ENCODE data around the gene HNRNPH1. TPM values are rescaled to one million over a fixed set of nuclear protein-coding genes. Genes with fewer than 3 reads are reported as not detected.

The HNRNPH1 gene
- total RNA-seq, 2 donors from 2014 or later = 235 to 273 TPM

DNA sequence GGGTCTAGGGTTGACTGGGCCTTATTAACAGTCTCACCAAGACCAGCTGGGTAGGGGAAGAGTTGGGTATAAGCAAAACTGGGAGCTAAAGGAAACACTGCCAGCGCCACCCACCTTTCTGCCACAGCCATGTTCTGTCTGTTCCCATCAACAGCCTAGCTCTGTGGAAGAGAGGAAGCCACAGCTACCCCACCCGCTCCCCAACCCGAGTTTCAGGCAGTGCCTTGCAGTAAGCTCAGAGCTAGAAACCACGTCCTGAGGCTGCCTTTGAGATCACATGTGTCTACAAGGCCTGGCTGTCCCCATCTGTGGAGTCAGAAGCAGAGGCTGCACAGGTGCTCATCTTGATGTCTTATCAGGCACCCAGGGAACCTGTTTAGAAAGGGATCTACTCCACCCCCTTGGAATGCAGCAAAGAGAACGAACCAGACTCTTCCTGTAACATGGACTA lies 15.3 kb downstream of the HNRNPH1 start:
- intact Hi-C loops (cut with DNase I) = no loop called here
- ATAC-seq (peak in 1 of 2 donors; percentile 1), DNase-seq (no peak)

DNA sequence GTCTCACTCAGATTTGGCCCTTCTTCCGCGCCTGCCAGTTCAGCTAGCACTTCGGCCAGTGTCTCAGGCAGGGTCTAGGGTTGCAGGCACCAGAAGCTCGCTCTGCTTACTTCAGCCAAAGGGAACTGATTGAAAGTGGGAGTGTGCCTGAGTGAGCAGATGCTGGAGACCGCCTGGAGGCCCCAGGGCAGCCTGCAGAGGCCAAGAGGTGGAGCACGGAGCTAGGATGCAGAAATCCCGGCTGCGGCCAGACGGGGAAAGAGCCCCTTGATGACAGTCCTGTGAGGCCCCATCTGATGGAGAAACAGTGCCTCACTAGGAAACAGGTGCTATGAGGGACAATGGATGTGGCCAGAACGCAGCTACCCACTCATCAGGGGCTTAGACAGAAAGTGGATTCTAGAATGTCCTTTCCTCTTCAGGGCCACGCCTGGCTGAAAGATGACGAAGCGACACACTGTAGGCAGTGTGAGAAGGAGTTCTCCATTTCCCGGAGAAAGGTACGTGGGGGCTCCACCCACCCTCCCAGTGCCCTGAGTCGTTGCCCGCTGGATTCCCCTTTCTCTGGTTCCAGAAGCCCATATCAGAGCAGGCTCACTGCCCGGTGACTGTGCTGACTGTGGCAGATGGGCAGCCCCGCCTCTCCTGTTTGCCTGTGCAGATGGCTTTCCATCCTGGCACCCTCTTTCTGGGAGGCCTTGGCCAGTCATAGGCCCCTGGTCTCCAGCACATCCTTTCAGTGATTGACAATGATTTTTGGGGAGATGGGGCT lies 16.1 kb downstream of the HNRNPH1 start:
- peak; percentile 32 to 62 for ATAC-seq
- intact Hi-C loops (cut with DNase I) = no loop called here
- peak; percentile 65 for DNase-seq

DNA sequence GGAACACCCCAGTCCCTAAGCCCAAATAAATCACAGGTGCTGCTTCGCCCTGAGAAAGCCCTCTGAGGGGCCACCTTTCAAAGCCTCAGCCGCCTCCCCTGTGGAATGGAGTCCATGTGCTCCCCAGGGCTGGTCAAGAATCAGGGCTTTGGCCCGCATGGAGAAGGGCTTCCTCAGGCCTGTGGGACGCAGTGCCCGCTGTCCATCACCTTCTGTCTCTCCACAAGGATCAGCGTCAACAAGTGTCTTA lies 16.6 kb downstream of the HNRNPH1 start:
- intact Hi-C loops (cut with DNase I) = no loop called here
- DNase-seq (no peak), ATAC-seq (no peak)

GRCh38 chr5:179606071-179606909 lies 17.2 kb downstream of the HNRNPH1 start:
- DNase-seq (no peak), ATAC-seq (no peak)
- intact Hi-C loops (cut with DNase I) = no loop called here

DNA sequence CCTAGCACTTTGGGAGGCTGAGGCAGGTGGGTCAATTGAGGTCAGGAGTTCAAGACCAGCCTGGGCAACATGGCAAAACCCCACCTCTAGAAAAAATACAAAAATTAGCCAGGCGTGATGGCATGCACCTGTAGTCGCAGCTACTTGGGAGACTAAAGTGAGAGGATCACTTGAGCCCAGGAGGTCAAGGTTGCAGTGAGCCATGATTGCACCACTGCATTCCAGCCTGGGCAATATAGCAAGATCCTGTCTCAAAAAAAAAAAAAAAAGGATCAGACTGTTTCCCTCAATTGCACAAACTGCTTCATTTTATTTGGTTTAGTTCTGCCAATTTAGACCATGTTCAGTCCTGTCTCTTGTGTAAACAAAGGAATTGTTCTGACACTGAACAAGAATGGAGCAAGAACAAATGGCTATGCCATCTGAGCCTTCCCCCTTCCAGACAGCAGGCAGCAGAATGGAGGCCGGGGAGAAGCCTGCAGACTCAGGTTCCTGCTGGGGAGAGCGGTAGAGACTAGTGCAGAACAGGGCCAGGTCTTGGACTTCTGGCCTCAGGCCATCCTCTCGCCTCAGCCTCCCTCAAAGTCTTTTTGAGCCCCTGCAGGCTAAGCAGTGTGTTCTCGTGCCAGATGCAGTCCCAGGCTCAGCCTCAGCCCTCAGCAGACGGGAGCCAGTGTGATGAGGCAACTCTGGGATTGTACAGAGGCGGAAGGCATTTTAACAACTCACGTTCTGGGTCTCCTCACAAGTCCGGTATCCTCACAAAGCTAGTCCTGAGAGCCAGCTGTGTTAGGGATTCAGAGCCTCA lies 18.2 kb downstream of the HNRNPH1 start:
- intact Hi-C loops (cut with DNase I) = no loop called here
- ATAC-seq (peak in 1 of 2 donors; percentile 20), DNase-seq (no peak)

GRCh38 chr5:179603308-179603707 lies 20.2 kb downstream of the HNRNPH1 start:
- DNase-seq (no peak), ATAC-seq (no peak)
- intact Hi-C loops (cut with DNase I) = no loop called here

DNA sequence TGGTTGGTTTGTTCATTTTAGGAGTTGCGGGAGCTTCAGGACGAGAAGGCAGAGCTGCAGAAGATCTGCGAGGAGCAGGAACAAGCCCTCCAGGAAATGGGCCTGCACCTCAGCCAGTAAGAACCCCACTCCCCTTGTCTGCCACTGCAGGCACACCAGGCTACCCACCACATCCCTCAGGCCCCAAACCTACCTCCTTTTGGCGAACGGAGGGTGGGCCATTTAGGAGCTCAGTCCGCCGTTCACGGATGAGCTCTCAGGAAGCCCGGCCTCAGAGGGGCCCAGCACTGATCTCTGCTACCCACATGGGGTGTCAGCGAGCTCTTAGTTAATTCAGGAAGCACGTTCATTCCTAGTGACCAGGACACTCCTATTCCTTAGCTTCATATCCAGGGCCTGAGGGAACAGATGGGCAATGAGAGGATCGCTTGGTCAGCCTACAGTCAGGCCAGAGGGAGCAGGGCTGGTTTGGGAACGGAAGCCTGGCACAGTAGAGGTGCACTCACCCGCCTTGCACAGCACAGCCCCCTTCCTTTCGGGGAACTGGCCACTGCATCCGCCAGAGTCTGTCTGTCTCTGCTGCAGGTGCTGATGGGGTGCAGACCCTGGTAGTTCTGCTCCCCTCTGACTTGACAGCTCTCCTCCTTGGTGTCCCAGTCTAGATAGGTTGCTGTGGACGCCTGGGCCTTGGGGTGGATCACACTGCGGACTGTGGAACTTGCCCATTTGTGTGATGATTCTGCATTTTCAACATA lies 21.4 kb downstream of the HNRNPH1 start:
- intact Hi-C loops (cut with DNase I) = no loop called here
- no peak for ATAC-seq
- DNase-seq = no peak

- ATAC-seq = peak in 1 of 2 donors; percentile 13
- intact Hi-C loops (cut with DNase I) = no loop called here
- no peak for DNase-seq
These were observed 23.5 kb downstream of the HNRNPH1 start for GRCh38 chr5:179599973-179600372.

DNA sequence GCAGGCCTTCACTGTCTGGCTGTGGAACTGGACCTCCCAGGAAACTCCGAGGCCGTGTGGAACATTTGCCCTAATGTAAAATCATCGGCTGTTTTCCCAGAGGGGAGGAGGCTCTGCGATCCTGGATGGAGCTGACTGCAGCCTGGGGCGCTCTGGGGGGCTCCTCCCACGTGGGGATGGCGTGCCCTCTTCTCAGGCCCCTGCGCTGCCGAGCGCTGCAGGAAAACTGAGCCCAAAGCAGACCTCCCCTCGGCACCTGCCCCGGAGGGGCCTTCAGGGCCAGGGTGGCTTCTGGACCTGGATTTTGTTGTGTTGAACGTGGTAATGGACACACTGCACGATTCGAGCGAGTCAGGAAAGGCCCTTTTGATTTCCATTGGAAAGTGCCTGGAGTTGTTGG lies 23.9 kb downstream of the HNRNPH1 start:
- intact Hi-C loops (cut with DNase I) = no loop called here
- ATAC-seq = no peak
- no peak for DNase-seq

- no peak for ATAC-seq
- no peak for DNase-seq
- intact Hi-C loops (cut with DNase I) = no loop called here
These were observed 24.4 kb downstream of the HNRNPH1 start for GRCh38 chr5:179599100-179599499.

GRCh38 chr5:179596421-179596820 lies 27.1 kb downstream of the HNRNPH1 start:
- intact Hi-C loops (cut with DNase I) = no loop called here
- ATAC-seq (peak in 1 of 2 donors; percentile 4), DNase-seq (no peak)

GRCh38 chr5:179595916-179596315 lies 27.6 kb downstream of the HNRNPH1 start:
- DNase-seq (no peak), ATAC-seq (no peak)
- intact Hi-C loops (cut with DNase I) = no loop called here

DNA sequence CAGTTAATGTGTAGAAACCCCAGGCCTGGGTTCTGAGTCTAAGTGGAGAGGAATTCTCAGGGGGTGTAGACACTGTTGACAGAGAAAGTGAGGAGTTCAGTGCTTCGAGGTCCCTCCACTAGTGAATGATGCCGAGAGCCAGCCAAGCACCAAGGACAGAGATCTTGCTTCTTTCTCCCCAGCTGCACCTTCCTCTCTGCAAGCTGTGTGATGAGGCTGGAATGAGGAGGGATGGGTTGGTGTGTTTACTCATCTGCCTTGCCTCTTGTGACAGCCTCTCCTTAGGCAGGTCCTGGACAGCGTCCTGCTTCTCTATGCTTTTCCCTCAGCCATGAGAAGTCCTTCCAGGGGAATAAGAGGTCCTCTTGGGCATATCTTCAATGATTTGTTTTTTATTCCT lies 35.3 kb downstream of the HNRNPH1 start:
- intact Hi-C loops (cut with DNase I) = no loop called here
- ATAC-seq (no peak), DNase-seq (no peak)

DNA sequence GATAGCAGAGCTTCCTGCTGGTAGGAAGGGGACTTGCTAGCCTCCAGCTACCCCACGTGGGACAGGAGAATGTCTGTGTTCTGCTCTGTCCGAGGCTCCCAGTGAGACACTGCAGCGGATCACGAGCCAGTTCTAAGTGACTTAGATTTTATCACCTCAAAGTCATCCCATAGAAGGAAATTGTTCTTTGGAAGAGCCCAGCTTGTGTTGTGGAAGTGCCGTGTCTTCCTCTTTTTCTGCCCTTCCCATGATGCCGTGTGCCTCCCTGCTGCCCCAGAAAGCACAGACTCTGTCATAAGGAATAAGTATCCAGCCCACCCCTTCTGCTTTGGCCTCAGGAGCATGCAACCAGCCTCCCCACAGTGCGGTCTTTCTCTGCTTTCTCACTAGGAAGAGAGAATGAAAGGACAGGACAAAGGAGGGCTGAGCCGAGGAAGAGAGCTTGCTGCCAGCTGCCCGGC lies 37.5 kb downstream of the HNRNPH1 start:
- DNase-seq (no peak), ATAC-seq (peak in 1 of 2 donors; percentile 23)
- intact Hi-C loops (cut with DNase I) = no loop called here

GRCh38 chr5:179577286-179577960 lies 46.0 kb downstream of the HNRNPH1 start:
- intact Hi-C loops (cut with DNase I) = no loop called here
- ATAC-seq (no peak), DNase-seq (no peak)

DNA sequence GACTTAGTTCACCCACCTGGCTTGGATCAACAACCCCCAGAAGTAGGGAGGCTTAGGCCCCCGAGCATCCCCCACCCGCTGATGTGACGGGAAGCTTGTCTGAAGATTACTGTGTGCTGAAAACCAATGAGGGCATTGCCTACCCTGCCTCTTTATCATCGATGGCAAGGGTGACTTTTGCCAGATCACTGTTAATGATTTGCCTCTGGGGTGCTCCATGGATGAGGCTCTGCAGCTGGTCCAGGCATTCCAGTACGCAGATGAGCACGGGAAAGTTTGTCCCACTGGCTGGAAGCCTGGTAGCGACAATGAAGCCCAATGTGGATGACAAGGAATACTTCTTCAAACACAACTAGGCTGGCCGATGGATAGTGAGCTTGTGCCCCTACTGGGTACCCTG lies 51.1 kb downstream of the HNRNPH1 start:
- no peak for ATAC-seq
- no peak for DNase-seq

GRCh38 chr5:179568721-179569120 lies 54.8 kb downstream of the HNRNPH1 start:
- DNase-seq (no peak), ATAC-seq (peak in 1 of 2 donors; percentile 31)
- intact Hi-C loops (cut with DNase I) = no loop called here

More for the DNA sequence above, 51.1 kb downstream of the HNRNPH1 start:
- intact Hi-C loops (cut with DNase I) = no loop called here

- intact Hi-C loops (cut with DNase I) = no loop called here
- ATAC-seq (no peak), DNase-seq (no peak)
These were observed 58.9 kb downstream of the HNRNPH1 start for GRCh38 chr5:179564526-179564925.
